Thymus (tissue), 11 donors: ENCODE measurements around the gene PRCD. TPM values are rescaled to one million over a fixed set of nuclear protein-coding genes. Genes with fewer than 3 reads are reported as not detected.
A peak's percentile ranks its signal among the peaks of the same experiment; 100 is the strongest.
"Not testable (repeated sequence)": the region's sequence is repeated elsewhere in the genome, so short reads cannot be mapped to it uniquely, and the experiment has no call there.

Experiments
- DNase-seq, 9 donors: peaks; one replicate each; pipeline ENCODE4 v3.0.0-alpha.2; 2013; ENCODE audit warnings: low spot score in 9 of 9, low read depth in 6 of 9, missing footprints in 1 of 9
- H3K27ac ChIP-seq, 2 donors: one replicate each; pipeline ENCODE4 v1.5.1; 2013; ENCODE audit warnings: control low read depth in 1 of 2, low read depth in 1 of 2, low read length in 1 of 2, mild to moderate bottlenecking in 1 of 2, moderate library complexity in 1 of 2
- H3K27me3 ChIP-seq, 2 donors: one replicate each; pipeline ENCODE4 v1.5.1; 2013; ENCODE audit warnings: low read length in 1 of 2; ENCODE audit not compliant: control insufficient read depth in 2 of 2, insufficient read depth in 1 of 2
- H3K36me3 ChIP-seq, 2 donors: one replicate each; pipeline ENCODE4 v1.5.1; 2013; ENCODE audit warnings: low read length in 1 of 2, mild to moderate bottlenecking in 1 of 2, moderate library complexity in 1 of 2; ENCODE audit not compliant: control insufficient read depth in 2 of 2, insufficient read depth in 2 of 2
- H3K4me1 ChIP-seq, 2 donors: one replicate each; pipeline ENCODE4 v1.5.1; 2013; ENCODE audit warnings: low read length in 2 of 2; ENCODE audit not compliant: control insufficient read depth in 2 of 2, insufficient read depth in 2 of 2
- H3K4me3 ChIP-seq, 2 donors: one replicate each; pipeline ENCODE4 v1.5.1; 2013; ENCODE audit warnings: low read length in 2 of 2, control low read depth in 1 of 2, mild to moderate bottlenecking in 1 of 2
- H3K9me3 ChIP-seq, 2 donors: one replicate each; pipeline ENCODE4 v1.5.1; 2013; ENCODE audit warnings: low read length in 1 of 2, mild to moderate bottlenecking in 1 of 2; ENCODE audit not compliant: control insufficient read depth in 2 of 2, insufficient read depth in 1 of 2
- WGBS: extraction: QIAGEN DNeasy Blood & Tissue Kit; methylation state at CpG from one replicate; pipeline ENCODE4 v1.1.7; 2013; 5-methylcytosine and 5-hydroxymethylcytosine counted together
- polyA plus RNA-seq: library from polyadenylated mRNA; stranded (reverse); fragments of 200-250 nt; gene quantifications from one replicate; pipeline ENCODE4 v1.2.3, GENCODE V29; 2013
- total RNA-seq: library from RNA; stranded (reverse); fragments of 120-200 nt; gene quantifications from one replicate; pipeline ENCODE4 v1.2.4, GENCODE V29; 2013
- donor health status: healthy.

Gene PRCD
- total and polyA plus RNA-seq, 2 donors = 0.47 to 16.8 TPM

DNA sequence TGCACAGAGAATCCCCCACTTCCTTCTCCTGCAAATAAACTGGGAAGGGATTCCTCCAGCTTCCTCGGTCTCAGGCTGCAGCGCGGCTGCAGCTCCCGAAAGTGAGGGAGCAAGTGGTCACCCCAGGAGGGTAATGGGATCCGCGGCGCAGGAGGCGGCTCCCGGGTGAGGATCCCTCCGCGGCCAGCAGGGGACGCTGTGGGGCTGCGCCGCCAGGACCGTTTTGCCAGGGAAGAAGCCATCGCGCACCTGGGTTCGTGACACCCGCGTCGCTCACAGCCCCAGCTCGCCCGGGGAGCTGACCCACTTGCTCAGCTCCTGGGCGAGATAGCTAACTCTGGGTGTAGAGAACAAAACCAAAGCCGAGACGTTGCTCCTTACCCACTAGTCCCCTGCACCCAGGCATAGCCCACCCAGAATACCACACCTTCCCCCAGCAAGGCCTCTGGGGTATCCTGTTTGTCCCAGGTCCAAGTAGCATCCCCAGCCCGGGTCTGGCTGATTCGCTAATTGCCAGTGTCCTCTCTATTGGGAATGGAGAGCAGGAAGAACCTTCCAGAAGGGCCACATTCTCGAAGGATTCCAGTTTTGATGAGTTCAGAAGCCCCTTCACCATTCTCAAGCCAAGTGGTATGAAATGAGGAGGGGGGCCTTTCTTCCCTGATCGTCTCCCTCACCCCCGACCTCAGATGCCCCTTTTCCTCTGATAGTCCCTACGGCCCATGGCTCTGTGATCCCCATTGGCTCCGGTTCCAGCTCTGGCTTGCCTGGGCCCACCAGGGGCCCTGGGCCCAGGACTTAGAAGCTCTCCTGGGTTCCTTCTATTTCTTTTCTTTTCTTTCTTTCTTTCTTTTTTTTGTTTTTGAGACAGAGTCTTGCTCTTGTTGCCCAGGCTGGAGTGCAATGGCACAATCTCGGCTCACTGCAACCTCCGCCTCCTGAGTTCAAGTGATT lies 16.5 kb upstream of the PRCD start:
- H3K36me3 ChIP-seq = no peaks in the 10 kb centered on the region
- peak; percentile 42 to 90 (median 76) for DNase-seq
- no peaks in the 10 kb centered on the region for H3K9me3 ChIP-seq
- 21% methylated on average over 35 of the region's 35 CpGs for WGBS
- H3K4me3 ChIP-seq = no peak overlapping the region
- peak overlapping the region; percentile 19 to 78 for H3K27ac ChIP-seq
- H3K27me3 ChIP-seq = peaks cover 0 to 2% of the 10 kb centered on the region in 2 donors
- H3K4me1 ChIP-seq = peaks cover 12 to 25% of the 10 kb centered on the region in 2 donors

DNA sequence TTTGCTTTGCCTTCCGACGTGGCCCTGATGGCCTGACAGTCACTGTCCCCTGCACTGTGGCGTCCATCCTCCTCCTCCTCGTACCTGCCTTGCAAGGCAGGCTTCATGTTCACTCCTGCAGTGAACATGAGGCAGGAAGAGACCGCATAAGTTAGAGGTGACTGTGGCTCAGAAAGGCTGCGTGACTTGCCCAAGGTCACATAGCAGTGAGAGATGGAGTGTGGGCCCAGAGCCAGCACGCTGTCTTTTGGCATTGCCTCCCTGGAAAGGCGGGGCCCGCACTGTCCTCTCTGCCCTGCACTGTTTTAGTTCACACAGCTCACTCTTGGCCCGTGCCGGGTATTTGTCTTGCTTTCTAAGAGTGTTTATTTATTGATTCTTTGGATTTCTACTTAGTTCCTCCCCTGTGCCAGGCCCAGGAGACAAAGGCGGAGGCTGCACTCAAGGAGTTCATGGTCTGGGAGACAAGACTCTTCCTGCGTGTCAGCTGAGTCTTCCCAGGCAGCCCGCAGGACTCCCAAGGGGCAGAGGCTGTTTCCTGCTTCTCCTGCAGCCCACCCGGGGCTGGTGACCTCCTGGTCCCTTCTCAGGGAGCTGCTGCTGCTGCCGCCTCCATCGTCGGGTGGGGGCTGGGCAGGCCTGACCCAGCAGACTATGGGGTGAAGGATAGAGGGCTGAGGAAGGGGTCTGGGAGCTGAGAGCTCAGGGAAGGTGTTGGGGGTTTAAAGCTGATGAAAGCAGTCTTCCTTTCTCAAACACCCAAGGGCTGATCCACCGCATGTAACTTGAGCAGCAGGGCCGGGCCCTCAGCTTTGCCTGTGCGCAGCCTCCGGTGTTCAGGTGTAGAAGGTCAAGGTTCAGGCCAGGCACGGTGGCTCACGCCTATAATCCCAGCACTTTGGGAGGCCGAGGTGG lies 15.0 kb upstream of the PRCD start:
- H3K36me3 ChIP-seq = no peaks in the 10 kb centered on the region
- peaks cover 27 to 40% of the 10 kb centered on the region in 2 donors for H3K4me1 ChIP-seq
- peaks cover 0 to 2% of the 10 kb centered on the region in 2 donors for H3K27me3 ChIP-seq
- no peak for DNase-seq
- WGBS = 88% methylated on average over 25 of the region's 25 CpGs
- no peak overlapping the region for H3K27ac ChIP-seq
- no peaks in the 10 kb centered on the region for H3K9me3 ChIP-seq
- no peak overlapping the region for H3K4me3 ChIP-seq

DNA sequence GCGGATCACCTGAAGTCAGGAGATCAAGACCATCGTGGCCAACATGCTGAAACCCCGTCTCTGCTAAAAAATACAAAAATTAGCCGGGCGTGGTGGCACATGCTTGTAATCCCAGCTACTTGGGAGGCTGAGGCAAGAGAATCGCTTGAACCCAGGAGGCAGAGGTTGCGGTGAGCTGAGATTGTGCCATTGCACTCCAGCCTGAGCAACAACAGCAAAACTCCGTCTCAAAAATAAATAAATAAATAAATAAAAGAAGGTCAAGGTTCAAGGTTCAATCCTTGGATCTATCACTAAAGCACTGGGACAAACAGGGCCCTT lies 14.4 kb upstream of the PRCD start:
- not testable (repeated sequence) for H3K4me3 ChIP-seq, H3K27ac ChIP-seq, H3K36me3 ChIP-seq, H3K9me3 ChIP-seq, H3K27me3 ChIP-seq, DNase-seq
- peaks cover 27 to 46% of the 10 kb centered on the region in 2 donors for H3K4me1 ChIP-seq
- 96% methylated on average over 8 of the region's 8 CpGs for WGBS

DNA sequence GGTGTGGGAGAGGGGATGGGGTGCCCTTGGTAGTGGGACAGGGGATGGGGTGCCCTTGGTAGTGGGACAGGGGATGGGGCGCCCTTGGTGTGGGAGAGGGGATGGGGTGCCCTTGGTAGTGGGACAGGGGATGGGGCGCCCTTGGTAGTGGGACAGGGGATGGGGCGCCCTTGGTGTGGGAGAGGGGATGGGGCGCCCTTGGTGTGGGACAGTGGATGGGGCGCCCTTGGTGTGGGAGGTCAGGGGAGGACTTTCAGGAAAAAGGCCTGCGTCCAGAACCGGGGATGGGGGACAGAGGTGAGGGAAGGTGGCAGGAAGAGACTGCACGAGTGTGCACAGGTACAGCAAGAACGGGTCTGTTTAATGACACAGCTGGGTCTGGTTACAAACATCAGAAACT lies 12.8 kb upstream of the PRCD start:
- H3K27me3 ChIP-seq, H3K9me3 ChIP-seq, H3K36me3 ChIP-seq, DNase-seq: not testable (repeated sequence)
- H3K4me3 ChIP-seq = peak overlapping the region in 1 of 2 donors; percentile 53
- peak overlapping the region in 1 of 2 donors; percentile 72 for H3K27ac ChIP-seq
- 68% methylated on average over 9 of the region's 9 CpGs for whole genome bisulfite sequencing
- peaks cover 27 to 52% of the 10 kb centered on the region in 2 donors for H3K4me1 ChIP-seq

DNA sequence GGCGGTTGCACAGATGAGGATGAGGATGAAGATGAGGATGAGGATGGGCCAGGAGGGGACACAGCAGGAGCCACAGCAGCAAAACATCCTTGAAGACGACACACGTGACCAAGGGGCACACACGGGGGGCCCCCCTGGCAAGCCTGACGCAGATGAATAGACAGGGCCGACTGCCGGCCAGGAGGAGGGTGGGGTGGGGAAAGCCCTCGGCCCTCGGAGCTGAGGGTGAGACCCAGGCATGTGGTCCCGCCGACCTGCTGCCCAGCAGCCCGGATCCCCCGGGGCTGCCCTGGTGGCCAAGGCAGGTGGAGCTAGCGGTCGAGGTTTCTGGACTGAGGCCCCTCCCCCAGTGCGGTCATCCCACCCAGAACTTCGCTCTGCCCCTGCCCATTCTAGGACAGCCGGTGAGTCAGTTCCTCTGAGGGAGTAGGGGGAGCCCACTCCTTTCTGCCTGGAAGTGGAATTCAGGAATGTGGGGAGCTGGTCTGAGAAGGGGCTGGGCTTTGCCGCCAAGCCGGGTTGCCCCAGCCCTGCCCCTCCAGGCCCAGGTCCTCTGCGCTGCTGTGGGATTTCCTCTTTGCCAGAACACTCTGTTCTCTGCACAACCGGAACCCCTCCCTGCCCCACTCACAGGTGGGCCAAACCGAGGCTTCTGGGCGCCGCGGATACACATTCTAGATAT lies 12.3 kb upstream of the PRCD start:
- Histone ChIP-seq H3K4me3 (peak overlapping the region; percentile 11 to 53), H3K4me1 (peaks cover 27 to 52% of the 10 kb centered on the region in 2 donors), H3K9me3 (no peaks in the 10 kb centered on the region), H3K36me3 (no peaks in the 10 kb centered on the region), H3K27ac (peak overlapping the region; percentile 87 to 93), H3K27me3 (no peaks in the 10 kb centered on the region)
- WGBS = 12% methylated on average over 26 of the region's 26 CpGs
- peak in 5 of 9 donors; percentile 66 to 87 (median 73) for DNase-seq

DNA sequence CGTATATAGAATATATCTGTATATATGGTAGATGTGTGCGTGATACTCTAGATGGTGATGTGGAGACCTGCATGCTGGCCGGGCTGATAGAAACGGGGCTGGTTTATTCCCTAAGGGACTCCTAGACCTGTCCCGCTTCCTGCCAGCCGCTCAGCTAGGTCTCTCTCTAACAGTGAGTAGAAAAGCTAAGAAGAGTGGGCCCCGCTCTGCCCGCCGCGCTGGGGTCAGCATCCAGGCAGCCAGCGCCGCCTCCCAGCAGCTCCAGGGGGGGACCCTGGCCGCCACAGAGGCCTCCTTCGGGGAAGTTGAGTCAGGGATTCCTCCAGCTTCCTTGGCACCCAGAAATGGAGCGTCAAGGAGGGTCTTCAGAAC lies 11.7 kb upstream of the PRCD start:
- H3K27me3 ChIP-seq = no peaks in the 10 kb centered on the region
- H3K9me3 ChIP-seq = no peaks in the 10 kb centered on the region
- peak overlapping the region; percentile 93 to 99 for H3K27ac ChIP-seq
- WGBS = 41% methylated on average over 15 of the region's 15 CpGs
- peaks cover 27 to 47% of the 10 kb centered on the region in 2 donors for H3K4me1 ChIP-seq
- H3K36me3 ChIP-seq = no peaks in the 10 kb centered on the region
- DNase-seq = peak in 1 of 9 donors; percentile 47
- H3K4me3 ChIP-seq = peak overlapping the region; percentile 11 to 53

DNA sequence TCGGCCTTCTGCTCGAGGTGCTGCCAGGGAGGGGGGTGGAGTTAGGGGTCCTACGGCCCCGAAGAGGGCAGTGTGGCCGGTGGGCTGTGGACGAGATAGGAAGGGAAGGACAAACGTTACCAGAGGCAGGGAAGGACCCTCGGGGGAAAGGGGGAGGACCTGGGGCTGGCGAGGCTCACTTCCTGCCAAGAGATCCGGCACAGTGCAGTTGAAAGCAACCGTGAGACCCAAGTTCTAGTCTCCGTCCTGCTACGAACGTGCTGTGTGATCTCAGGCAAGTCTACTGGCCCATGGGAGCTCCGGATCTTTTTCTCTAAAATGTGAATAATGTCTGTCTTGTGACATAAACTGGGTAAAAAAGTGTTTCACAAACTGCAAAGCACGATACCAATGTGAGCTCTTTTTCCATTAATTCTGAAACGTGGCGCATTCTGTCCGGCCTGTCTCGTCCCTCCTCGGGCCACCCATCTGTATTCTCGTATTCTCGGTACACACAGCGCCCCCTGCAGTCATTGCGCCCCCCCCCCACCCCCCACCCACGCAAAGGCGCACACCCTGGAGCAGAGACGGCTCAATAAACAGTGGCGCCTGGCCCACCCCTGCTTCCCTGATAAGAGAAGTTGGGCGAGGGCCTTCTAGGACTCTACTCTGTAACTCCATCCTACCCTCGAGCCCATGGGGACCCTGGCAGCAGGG lies 11.2 kb upstream of the PRCD start:
- Histone ChIP-seq H3K36me3 (no peaks in the 10 kb centered on the region), H3K27me3 (no peaks in the 10 kb centered on the region), H3K4me3 (peak overlapping the region; percentile 11 to 53), H3K27ac (peak overlapping the region; percentile 93 to 99), H3K9me3 (no peaks in the 10 kb centered on the region), H3K4me1 (peaks cover 23 to 41% of the 10 kb centered on the region in 2 donors)
- 72% methylated on average over 31 of the region's 31 CpGs for WGBS
- peak in 2 of 9 donors; percentile 32 to 50 for DNase-seq
